Stomach (tissue), 4 donors: ENCODE measurements around the gene EOGT.

Experiments used
- CTCF ChIP-seq, 7 experiments: fragments of 450-650 bp in 4 of 7; fragments of 200-600 bp in 3 of 7; sonication (generic) in 3 of 7; IDR thresholded peaks; one replicate each; pipeline ENCODE4 v1.5.1; 2016 to 2019; ENCODE audit warnings: antibody characterized with exemption in 7 of 7, control low read depth in 2 of 7, mild to moderate bottlenecking in 1 of 7
- EP300 ChIP-seq: sonication (generic); formaldehyde crosslinking; IDR thresholded peaks from one replicate; pipeline ENCODE4 v1.6.1; 2017; ENCODE audit warnings: antibody characterized with exemption
- POLR2A ChIP-seq, 4 donors: fragments of 450-650 bp; IDR thresholded peaks; one replicate each; pipeline ENCODE4 v1.6.1; 2016; ENCODE audit warnings: antibody characterized with exemption in 4 of 4, control low read depth in 2 of 4, mild to moderate bottlenecking in 1 of 4, moderate library complexity in 1 of 4
- POLR2AphosphoS5 ChIP-seq, 3 donors: sonication (generic); formaldehyde crosslinking; IDR thresholded peaks; one replicate each; pipeline ENCODE4 v1.6.1; 2016; ENCODE audit warnings: antibody characterized with exemption in 3 of 3

GRCh38 chr3:68974711-68975110 is 38.8 kb downstream of the EOGT start:
- no peak for TF ChIP-seq EP300
- TF ChIP-seq POLR2A (IDR thresholded peaks at IDR 0.05), result no peak
- no peak for TF ChIP-seq CTCF (IDR thresholded peaks at IDR 0.05)
- TF ChIP-seq POLR2AphosphoS5 (IDR thresholded peaks at IDR 0.05), result no peak
